GM23248 (cell line): ENCODE measurements around the gene SLC7A11. TPM values are rescaled to one million over a fixed set of nuclear protein-coding genes. Genes with fewer than 3 reads are reported as not detected.
A peak's percentile ranks its signal among the peaks of the same experiment; 100 is the strongest.

ENCODE experiments used
- DNase-seq: peaks from one replicate; pipeline ENCODE4 v3.0.0-alpha.2; 2015
- H2AFZ ChIP-seq: fragments of 200-600 bp; sonication (generic); 2 replicates; pipeline ENCODE4 v1.6.1; 2016; ENCODE audit warnings: antibody characterized with exemption
- H3F3A ChIP-seq: fragments of 200-600 bp; sonication (generic); 2 replicates; pipeline ENCODE4 v1.6.1; 2016; ENCODE audit warnings: mild to moderate bottlenecking, antibody characterized with exemption, mixed run types; ENCODE audit not compliant: insufficient read depth
- H3K27ac ChIP-seq: fragments of 200-600 bp; sonication (generic); 2 replicates; pipeline ENCODE4 v1.5.1; 2016; ENCODE audit warnings: mild to moderate bottlenecking
- H3K27me3 ChIP-seq: fragments of 200-600 bp; sonication (generic); replicated peaks from 2 replicates; pipeline ENCODE4 v1.6.1; 2016; ENCODE audit warnings: mild to moderate bottlenecking; ENCODE audit not compliant: insufficient read depth
- H3K36me3 ChIP-seq: fragments of 200-600 bp; sonication (generic); 2 replicates; pipeline ENCODE4 v1.6.1; 2016; ENCODE audit warnings: low read depth, mild to moderate bottlenecking
- H3K4me1 ChIP-seq: fragments of 200-600 bp; sonication (generic); 2 replicates; pipeline ENCODE4 v1.6.1; 2016; ENCODE audit warnings: mild to moderate bottlenecking; ENCODE audit not compliant: insufficient read depth
- H3K4me2 ChIP-seq: fragments of 200-600 bp; sonication (generic); one replicate; pipeline ENCODE4 v1.6.1; 2016; ENCODE audit warnings: mild to moderate bottlenecking; ENCODE audit not compliant: unreplicated experiment
- H3K4me3 ChIP-seq: fragments of 200-600 bp; sonication (generic); 2 replicates; pipeline ENCODE4 v1.5.1; 2016; ENCODE audit warnings: mild to moderate bottlenecking
- H3K79me2 ChIP-seq: fragments of 200-600 bp; sonication (generic); 2 replicates; pipeline ENCODE4 v1.6.1; 2016; ENCODE audit warnings: mild to moderate bottlenecking; ENCODE audit not compliant: insufficient read depth
- H3K9ac ChIP-seq: fragments of 200-600 bp; sonication (generic); 2 replicates; pipeline ENCODE4 v1.6.1; 2016; ENCODE audit warnings: mild to moderate bottlenecking
- H3K9me2 ChIP-seq: fragments of 200-600 bp; sonication (generic); 2 replicates; pipeline ENCODE4 v1.6.1; 2016; ENCODE audit warnings: mixed run types, mild to moderate bottlenecking, moderate library complexity; ENCODE audit not compliant: insufficient read depth
- H3K9me3 ChIP-seq: fragments of 200-600 bp; sonication (generic); one replicate; pipeline ENCODE4 v1.6.1; 2017; ENCODE audit warnings: low read depth
- H4K20me1 ChIP-seq: fragments of 200-600 bp; sonication (generic); 2 replicates; pipeline ENCODE4 v1.6.0; 2016; ENCODE audit not compliant: insufficient read depth
- EZH2 ChIP-seq: fragments of 200-600 bp; sonication (generic); IDR thresholded peaks from 2 replicates; pipeline ENCODE4 v1.6.1; 2018; ENCODE audit warnings: antibody characterized with exemption, mild to moderate bottlenecking; ENCODE audit not compliant: insufficient read depth, poor library complexity, severe bottlenecking
- EZH2phosphoT487 ChIP-seq: fragments of 200-600 bp; sonication (generic); IDR thresholded peaks from 2 replicates; pipeline ENCODE4 v1.6.1; 2018; ENCODE audit warnings: antibody characterized with exemption, moderate library complexity, mild to moderate bottlenecking, low read depth; ENCODE audit not compliant: insufficient read depth
- WGBS, 2 experiments: methylation state at CpG; one replicate each; pipeline ENCODE4 v1.1.6; 2015 to 2017; ENCODE audit warnings: low lambda C conversion rate in 2 of 2, low coverage in 1 of 2; ENCODE audit errors: missing lambda C conversion rate in 2 of 2; 5-methylcytosine and 5-hydroxymethylcytosine counted together
- in situ Hi-C: fragments of 300-500 bp; cut with MboI; formaldehyde crosslinking; loops from 2 replicates; pipeline ENCODE4 v1.15.0; 2020
- polyA plus RNA-seq: library from polyadenylated mRNA; unstranded; fragments of >200 nt; fragmentation: Nextera tagmentation; extraction: Ambion mirVana; gene quantifications from 2 replicates; pipeline ENCODE4 v1.2.1, GENCODE V29; 2016
- total RNA-seq: library from RNA; depleted of rRNA; stranded (reverse); fragments of >200 nt; shearing (Covaris generic); gene quantifications from 2 replicates; pipeline ENCODE4 v1.2.3, GENCODE V29; 2014

SLC7A11 gene
- total and polyA plus RNA-seq, 2 experiments from 2014 or later, result 19.6 to 72.3 TPM

DNA sequence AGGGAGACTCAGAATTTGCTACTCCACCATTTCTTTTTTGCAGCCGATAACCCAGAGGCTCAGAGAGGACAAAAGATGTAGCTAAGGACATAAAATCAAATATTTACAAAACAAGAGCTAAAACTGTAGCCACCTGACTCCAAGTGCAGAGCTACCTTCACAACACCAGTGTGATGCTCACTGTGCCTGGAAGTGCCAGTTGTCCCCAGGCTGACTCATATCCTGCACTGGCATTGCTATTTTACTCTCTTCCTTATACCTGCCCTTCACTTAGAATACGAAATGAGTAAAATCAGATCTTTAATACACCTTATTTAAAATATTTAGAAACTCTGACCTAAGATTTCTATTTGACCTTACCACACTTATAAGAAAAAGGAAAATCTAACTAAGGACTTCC is 39.5 kb downstream of the SLC7A11 start:
- 98 to 99% methylated on average over 2 of the region's 2 CpGs for WGBS, 2 experiments
- Histone ChIP-seq H3K4me2 (no peak overlapping the region), H3K79me2 (no peaks in the 10 kb centered on the region), H3K9me2 (no peaks in the 10 kb centered on the region), H3F3A (no peaks in the 10 kb centered on the region), H3K27ac (no peak overlapping the region), H3K36me3 (peaks cover 23% of the 10 kb centered on the region), H3K9me3 (no peaks in the 10 kb centered on the region), H4K20me1 (no peaks in the 10 kb centered on the region), H3K9ac (no peak overlapping the region), H3K4me1 (peaks cover 11% of the 10 kb centered on the region), H2AFZ (no peak overlapping the region), H3K27me3 (no peaks in the 10 kb centered on the region), H3K4me3 (no peak overlapping the region)
- no peak for DNase-seq
- in situ Hi-C loops, result no loop called here
- TF ChIP-seq EZH2phosphoT487 (no peak), EZH2 (no peak)

DNA sequence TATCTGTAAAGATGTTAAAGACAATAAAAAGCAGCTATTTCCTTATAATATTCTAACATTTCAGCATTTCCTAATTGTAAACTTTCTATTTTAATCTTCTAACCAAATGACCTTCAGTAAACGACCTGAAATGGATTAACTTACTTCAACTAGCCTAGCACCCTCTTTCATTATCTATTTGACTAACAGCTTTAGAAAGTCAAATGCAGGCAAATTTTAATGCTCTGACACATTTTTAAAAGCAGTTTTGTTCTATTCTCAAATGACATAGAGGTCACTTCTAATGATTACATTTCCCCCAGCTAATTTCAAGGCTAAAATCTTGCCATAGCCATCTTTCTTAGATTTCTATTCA is 41.9 kb downstream of the SLC7A11 start:
- no peak for DNase-seq
- H3K36me3 ChIP-seq, result peaks cover 23% of the 10 kb centered on the region

DNA sequence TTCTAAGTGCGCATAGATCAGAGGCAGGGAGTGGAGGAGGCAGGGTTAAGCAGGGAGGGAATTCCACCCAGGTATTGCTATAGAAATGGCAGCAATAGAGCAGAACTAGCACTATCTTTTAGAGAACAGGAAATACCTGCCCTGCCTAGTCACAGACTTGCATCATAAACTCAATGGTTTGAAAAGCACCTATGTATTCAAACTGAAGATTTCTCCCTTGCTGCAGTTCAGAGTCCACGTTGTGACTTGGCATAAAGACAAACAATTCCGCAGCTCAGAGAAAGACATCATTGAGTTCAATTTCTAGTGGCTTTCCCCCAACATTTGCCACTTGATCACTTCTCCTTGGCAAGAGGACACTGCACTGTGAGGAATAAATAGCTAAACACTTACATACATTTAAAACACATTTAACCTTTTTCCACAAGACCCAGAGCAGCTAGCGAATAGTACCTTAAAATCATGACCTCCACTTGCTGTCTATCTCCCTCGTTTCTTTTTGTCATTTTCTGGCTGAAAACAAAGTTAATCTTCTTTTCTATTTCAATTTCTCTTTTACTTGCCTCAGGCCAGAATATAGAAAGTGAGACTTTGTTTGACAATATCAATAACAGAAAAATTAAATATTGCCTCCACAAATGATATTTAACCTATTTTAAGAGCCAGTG is 42.4 kb downstream of the SLC7A11 start:
- no peaks in the 10 kb centered on the region for H3F3A ChIP-seq
- no peaks in the 10 kb centered on the region for H3K27me3 ChIP-seq
- H3K36me3 ChIP-seq, result peaks cover 23% of the 10 kb centered on the region
- H3K9me3 ChIP-seq, result no peaks in the 10 kb centered on the region
- no peak overlapping the region for H3K9ac ChIP-seq
- no peak overlapping the region for H3K4me3 ChIP-seq
- H3K9me2 ChIP-seq, result no peaks in the 10 kb centered on the region
- H2AFZ ChIP-seq, result no peak overlapping the region
- H3K4me2 ChIP-seq, result no peak overlapping the region
- TF ChIP-seq EZH2phosphoT487, result no peak
- no peak for TF ChIP-seq EZH2
- no peaks in the 10 kb centered on the region for H4K20me1 ChIP-seq
- WGBS, 2 experiments, result 52 to 56% methylated on average over 5 of the region's 5 CpGs
- peak; percentile 28 for DNase-seq
- H3K27ac ChIP-seq, result no peak overlapping the region
- peaks cover 11% of the 10 kb centered on the region for H3K4me1 ChIP-seq
- H3K79me2 ChIP-seq, result no peaks in the 10 kb centered on the region
- in situ Hi-C loops, result no loop called here

More for the DNA sequence above, 41.9 kb downstream of the SLC7A11 start:
- Histone ChIP-seq H3K27me3 (no peaks in the 10 kb centered on the region), H3K9me2 (no peaks in the 10 kb centered on the region), H2AFZ (no peak overlapping the region), H3K27ac (no peak overlapping the region), H3K9me3 (no peaks in the 10 kb centered on the region), H4K20me1 (no peaks in the 10 kb centered on the region), H3K4me2 (no peak overlapping the region), H3F3A (no peaks in the 10 kb centered on the region), H3K9ac (no peak overlapping the region), H3K4me1 (peaks cover 11% of the 10 kb centered on the region), H3K79me2 (no peaks in the 10 kb centered on the region), H3K4me3 (no peak overlapping the region)
- TF ChIP-seq EZH2 (no peak), EZH2phosphoT487 (no peak)
- in situ Hi-C loops, result no loop called here
- 20 to 29% methylated on average over 1 of the region's 1 CpG for WGBS, 2 experiments

DNA sequence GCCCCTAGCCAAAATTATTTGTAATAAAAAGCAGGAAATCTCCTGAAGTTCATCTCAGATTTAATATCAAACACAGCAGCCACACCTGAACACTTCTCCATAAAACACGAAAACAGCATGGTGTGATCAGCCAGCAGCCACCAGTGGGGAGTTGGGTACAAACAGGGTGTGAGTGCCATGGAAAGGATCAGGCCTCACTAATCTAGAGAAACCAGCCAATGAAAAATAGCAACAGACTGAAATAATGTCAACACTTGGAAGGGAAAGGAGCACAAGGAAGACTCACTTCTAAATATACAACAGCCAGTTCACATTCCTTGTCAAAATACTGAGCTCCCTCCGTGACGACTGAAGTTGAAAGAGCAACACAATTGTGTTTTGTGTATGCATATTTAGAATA is 46.0 kb downstream of the SLC7A11 start:
- Histone ChIP-seq H3K9me2 (no peaks in the 10 kb centered on the region), H3K9ac (no peak overlapping the region), H3K4me3 (no peak overlapping the region), H2AFZ (no peak overlapping the region), H4K20me1 (no peaks in the 10 kb centered on the region), H3K4me2 (no peak overlapping the region), H3K27ac (no peak overlapping the region), H3K4me1 (peaks cover 11% of the 10 kb centered on the region), H3F3A (no peaks in the 10 kb centered on the region), H3K36me3 (peaks cover 14% of the 10 kb centered on the region), H3K79me2 (no peaks in the 10 kb centered on the region), H3K27me3 (no peaks in the 10 kb centered on the region), H3K9me3 (no peaks in the 10 kb centered on the region)
- in situ Hi-C loops, result no loop called here
- 95 to 98% methylated on average over 3 of the region's 3 CpGs for WGBS, 2 experiments
- no peak for TF ChIP-seq EZH2
- no peak for TF ChIP-seq EZH2phosphoT487
- no peak for DNase-seq

DNA sequence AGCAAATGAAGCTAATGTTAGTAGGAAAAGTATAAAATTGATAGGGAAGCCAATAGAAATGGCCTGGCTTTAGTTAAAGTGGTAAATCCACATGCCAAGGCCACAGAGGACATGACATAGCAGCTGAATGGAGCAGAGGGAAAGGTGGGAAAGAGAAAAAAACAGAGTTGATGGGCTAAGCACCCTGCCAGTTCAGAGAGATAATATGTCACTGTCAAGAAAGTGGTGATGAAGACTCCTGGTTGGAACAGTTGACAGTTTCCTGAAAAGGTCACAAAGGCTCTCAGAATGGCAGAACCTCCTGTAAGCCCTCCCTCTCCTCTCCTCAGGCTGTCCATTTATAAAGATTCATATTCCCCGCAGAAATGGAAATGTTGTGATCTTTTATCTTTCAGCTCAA is 48.2 kb downstream of the SLC7A11 start:
- in situ Hi-C loops, result no loop called here
- TF ChIP-seq EZH2phosphoT487 (no peak), EZH2 (no peak)
- no peak overlapping the region for H3K4me3 ChIP-seq
- no peaks in the 10 kb centered on the region for H3K27me3 ChIP-seq
- no peak overlapping the region for H2AFZ ChIP-seq
- WGBS, 2 experiments, result 100% methylated on average over 1 of the region's 1 CpG
- H3K9me2 ChIP-seq, result no peaks in the 10 kb centered on the region
- no peak overlapping the region for H3K9ac ChIP-seq
- H3K4me1 ChIP-seq, result peaks cover under 1% of the 10 kb centered on the region
- no peaks in the 10 kb centered on the region for H4K20me1 ChIP-seq
- peaks cover 11% of the 10 kb centered on the region for H3K36me3 ChIP-seq
- no peaks in the 10 kb centered on the region for H3K79me2 ChIP-seq
- H3F3A ChIP-seq, result peaks cover under 1% of the 10 kb centered on the region; the same call in 1 of the 2 replicates
- no peak for DNase-seq
- H3K4me2 ChIP-seq, result no peak overlapping the region
- H3K9me3 ChIP-seq, result no peaks in the 10 kb centered on the region
- no peak overlapping the region for H3K27ac ChIP-seq
